NCI-H524 (cell line): ENCODE data around the gene MYO9A.

Experiments
- DNase-seq, 2 experiments: peaks; one replicate each; lab custom pipeline; 2025; lab: John Stamatoyannopoulos, UW

The MYO9A gene

GRCh38 chr15:71853543-71853942 is 264.4 kb downstream of the MYO9A start:
- no peak for DNase-seq

GRCh38 chr15:71844916-71845315 is 273.0 kb downstream of the MYO9A start:
- DNase-seq: no peak

GRCh38 chr15:71841563-71841962 is 276.4 kb downstream of the MYO9A start:
- DNase-seq: no peak

- no peak for DNase-seq
These were observed 287.0 kb downstream of the MYO9A start for GRCh38 chr15:71830981-71831380.

- no peak for DNase-seq
These were observed 291.8 kb downstream of the MYO9A start for GRCh38 chr15:71826196-71826595.

GRCh38 chr15:71825021-71825730 is 292.8 kb downstream of the MYO9A start:
- no peak for DNase-seq

- no peak for DNase-seq
These were observed 294.1 kb downstream of the MYO9A start for GRCh38 chr15:71823801-71824200.

GRCh38 chr15:71822890-71823630 is 294.9 kb downstream of the MYO9A start:
- no peak for DNase-seq

GRCh38 chr15:71821547-71822129 is 296.3 kb downstream of the MYO9A start:
- DNase-seq: no peak

GRCh38 chr15:71820127-71820526 is 297.8 kb downstream of the MYO9A start:
- DNase-seq: no peak

- no peak for DNase-seq
These were observed 300.6 kb downstream of the MYO9A start for GRCh38 chr15:71817351-71817750.

GRCh38 chr15:71815301-71815700 is 302.6 kb downstream of the MYO9A start:
- no peak for DNase-seq

- DNase-seq: no peak
These were observed 304.1 kb downstream of the MYO9A start for GRCh38 chr15:71813723-71814470.

- DNase-seq: no peak
These were observed 304.8 kb downstream of the MYO9A start for GRCh38 chr15:71812966-71813722.

- DNase-seq: no peak
These were observed 305.9 kb downstream of the MYO9A start for GRCh38 chr15:71811752-71812735.

GRCh38 chr15:71811036-71811736 is 306.8 kb downstream of the MYO9A start:
- DNase-seq: no peak

- DNase-seq: no peak
These were observed 307.5 kb downstream of the MYO9A start, which contains the start of gene NR2E3 for GRCh38 chr15:71810256-71811035. NR2E3 (plus strand) TSS chr15:71810554; CDS start chr15:71810744, 190 bp downstream.

- DNase-seq: no peak
These were observed 308.6 kb downstream of the MYO9A start for GRCh38 chr15:71809346-71809745.
